ENCODE results near the gene SLC39A13. TPM values are rescaled to one million over a fixed set of nuclear protein-coding genes. Genes with fewer than 3 reads are reported as not detected.

The SLC39A13 gene
- total RNA-seq, 1 experiment from 2014 or later = 29.2 TPM

DNA sequence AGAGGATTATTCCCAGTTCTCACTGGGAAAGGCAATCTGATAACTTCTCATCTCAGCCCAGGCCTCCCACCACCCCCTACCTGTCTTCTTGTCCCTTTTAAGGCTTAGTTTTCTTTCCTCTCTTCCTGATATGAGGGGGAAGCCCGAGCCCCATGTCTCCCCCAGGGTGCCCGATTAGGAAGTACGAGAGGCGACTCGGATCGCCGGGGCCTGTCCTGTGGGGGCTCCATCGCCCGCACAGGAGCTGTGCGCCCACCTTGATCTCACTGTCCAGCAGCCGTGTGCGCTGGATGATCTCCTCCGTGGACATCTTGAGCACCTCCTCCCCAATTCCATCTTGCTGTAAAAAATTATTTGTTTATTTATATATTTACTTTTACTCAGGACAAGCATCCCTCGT lies 17.2 kb downstream of the SLC39A13 start:
- H3K79me1 ChIP-seq (ENCODE audit: insufficient read depth, low read depth, low read length, poor library complexity, severe bottlenecking) = peaks cover 9% of the 10 kb centered on the region
- H2BK5ac ChIP-seq (ENCODE audit: insufficient read length, low read length) = no peak overlapping the region
- H3K4me2 ChIP-seq (ENCODE audit: insufficient read depth, insufficient read length, low read length) = peak overlapping the region; percentile 91
- H3K79me2 ChIP-seq (ENCODE audit: insufficient read depth, low read length) = no peaks in the 10 kb centered on the region; the same call in 1 of the 2 replicates
- no peak overlapping the region for H3K27ac ChIP-seq (ENCODE audit: insufficient read length, low read depth, low read length)
- DNase-seq = no peak
- H3K23ac ChIP-seq (ENCODE audit: insufficient read length, low read depth, low read length) = no peak overlapping the region
- H2BK120ac ChIP-seq (ENCODE audit: low read depth, low read length, poor library complexity, severe bottlenecking) = no peak overlapping the region
- H3K14ac ChIP-seq (ENCODE audit: insufficient read depth, low read length) = peak overlapping the region; percentile 94; the same call in 1 of the 2 replicates
- H2AK5ac ChIP-seq (ENCODE audit: insufficient read length, low read length) = no peak overlapping the region
- H4K91ac ChIP-seq (ENCODE audit: insufficient read length, low read depth, low read length) = no peak overlapping the region
- WGBS (ENCODE audit: extremely low coverage, insufficient read length, low lambda C conversion rate) = no CpG with 5 or more reads among the region's 14 CpGs
- no peaks in the 10 kb centered on the region for H3K9me3 ChIP-seq (ENCODE audit: control insufficient read depth, low read depth, low read length)
- H4K20me1 ChIP-seq (ENCODE audit: control insufficient read depth, insufficient read depth, insufficient read length) = peaks cover 3% of the 10 kb centered on the region
- no peaks in the 10 kb centered on the region for H3K27me3 Mint-ChIP-seq (ENCODE audit: low read depth)
- no peak overlapping the region for H3T11ph ChIP-seq (ENCODE audit: low read length)
- peaks cover 3% of the 10 kb centered on the region; the same call in 1 of the 2 replicates for H3K4me1 ChIP-seq (ENCODE audit: insufficient read depth, low read length)
- no peak overlapping the region; the same call in 1 of the 2 replicates for H3K4ac ChIP-seq (ENCODE audit: low read depth, low read length)
- H3K9ac ChIP-seq (ENCODE audit: extremely low read depth, insufficient read length, low read length) = peak overlapping the region; percentile 90
- no peak for TF ChIP-seq CTCF (conservative IDR thresholded peaks at IDR 0.05)
- H2BK12ac ChIP-seq (ENCODE audit: insufficient read length, low read depth, low read length) = no peak overlapping the region
- H4K8ac ChIP-seq (replicated peaks; ENCODE audit: insufficient read length, low read depth, low read length) = no peak overlapping the region
- no peak overlapping the region for H2BK15ac ChIP-seq (ENCODE audit: low read depth, low read length)
- peak overlapping the region; percentile 63 for H3K18ac ChIP-seq (ENCODE audit: insufficient read length, low read depth, low read length)
- H3K27ac Mint-ChIP-seq = peak overlapping the region; percentile 100
- peak overlapping the region; percentile 98 to 99 for H3K4me3 Mint-ChIP-seq
- H3K4me1 Mint-ChIP-seq = peaks cover 9 to 11% of the 10 kb centered on the region in 2 experiments
- no peak overlapping the region for H2BK20ac ChIP-seq (ENCODE audit: low read depth, low read length, poor library complexity, severe bottlenecking)
- peaks cover 7% of the 10 kb centered on the region for H3K23me2 ChIP-seq (ENCODE audit: insufficient read length, low read depth, low read length, poor library complexity, severe bottlenecking)
- H2AFZ ChIP-seq (ENCODE audit: low read length) = no peak overlapping the region
- peaks cover 32 to 52% (median 51%) of the 10 kb centered on the region in 3 experiments; a peak in 6 of 7 replicates for H3K36me3 Mint-ChIP-seq (ENCODE audit: insufficient read depth in 1 of 3, low read depth in 3 of 3)
- H3K9me3 Mint-ChIP-seq = peaks cover 0 to 3% of the 10 kb centered on the region in 2 experiments; a peak in 2 of 5 replicates
- no peaks in the 10 kb centered on the region for H3K27me3 ChIP-seq (ENCODE audit: insufficient read depth, low read length)
- no peak overlapping the region for H3K56ac ChIP-seq (ENCODE audit: insufficient read length, low read depth, low read length)
- peak overlapping the region; percentile 96 for H4K5ac ChIP-seq (ENCODE audit: insufficient read length, low read depth, low read length)
